Neural cell (in vitro differentiated cells): ENCODE measurements around the gene FRK.

ENCODE experiments used
- POLR2AphosphoS5 ChIP-seq: IDR thresholded peaks from 2 replicates; pipeline ENCODE4 v1.6.1; 2012
- TAF1 ChIP-seq: IDR thresholded peaks from 2 replicates; pipeline ENCODE4 v1.6.1; 2012; ENCODE audit warnings: low read depth
- TF ChIP-seq, protein P1 (sequence below): fragments of 450-650 bp; IDR thresholded peaks from 2 replicates; pipeline ENCODE4 v1.5.1; 2014; ENCODE audit warnings: antibody characterized with exemption, mild to moderate bottlenecking, moderate library complexity; ENCODE audit not compliant: poor library complexity, severe bottlenecking

DNA sequence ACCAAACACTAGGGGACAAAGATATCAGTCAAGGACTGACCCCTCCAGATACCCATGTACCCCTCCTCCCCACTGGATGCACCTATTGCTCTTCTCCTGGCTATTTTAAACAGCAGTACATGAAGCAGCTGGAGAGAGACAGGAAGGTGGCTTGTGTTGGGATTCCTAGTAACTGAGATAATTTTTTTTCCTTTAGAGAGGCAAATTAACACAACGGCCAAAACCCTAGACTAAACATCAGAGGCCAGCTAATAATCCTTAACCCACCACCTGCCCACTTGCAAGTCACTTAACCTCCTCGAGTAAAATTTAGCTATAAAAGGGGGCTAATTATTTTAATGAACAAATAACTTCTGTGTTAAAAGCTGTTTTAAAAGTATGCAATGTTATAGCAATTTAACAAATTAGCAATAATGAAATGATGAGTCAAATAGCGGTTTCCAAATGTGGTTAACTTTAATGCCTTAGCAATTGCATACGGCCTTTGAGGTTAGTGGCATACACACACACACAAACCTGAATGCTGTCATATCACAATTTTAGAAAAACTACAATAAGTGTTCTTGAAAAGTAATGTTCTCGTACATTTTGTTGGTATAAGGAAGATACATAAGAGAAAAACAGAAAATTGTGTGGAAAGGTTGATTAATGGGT lies 151.7 kb downstream of the FRK start:
- TF ChIP-seq, protein P1, sequence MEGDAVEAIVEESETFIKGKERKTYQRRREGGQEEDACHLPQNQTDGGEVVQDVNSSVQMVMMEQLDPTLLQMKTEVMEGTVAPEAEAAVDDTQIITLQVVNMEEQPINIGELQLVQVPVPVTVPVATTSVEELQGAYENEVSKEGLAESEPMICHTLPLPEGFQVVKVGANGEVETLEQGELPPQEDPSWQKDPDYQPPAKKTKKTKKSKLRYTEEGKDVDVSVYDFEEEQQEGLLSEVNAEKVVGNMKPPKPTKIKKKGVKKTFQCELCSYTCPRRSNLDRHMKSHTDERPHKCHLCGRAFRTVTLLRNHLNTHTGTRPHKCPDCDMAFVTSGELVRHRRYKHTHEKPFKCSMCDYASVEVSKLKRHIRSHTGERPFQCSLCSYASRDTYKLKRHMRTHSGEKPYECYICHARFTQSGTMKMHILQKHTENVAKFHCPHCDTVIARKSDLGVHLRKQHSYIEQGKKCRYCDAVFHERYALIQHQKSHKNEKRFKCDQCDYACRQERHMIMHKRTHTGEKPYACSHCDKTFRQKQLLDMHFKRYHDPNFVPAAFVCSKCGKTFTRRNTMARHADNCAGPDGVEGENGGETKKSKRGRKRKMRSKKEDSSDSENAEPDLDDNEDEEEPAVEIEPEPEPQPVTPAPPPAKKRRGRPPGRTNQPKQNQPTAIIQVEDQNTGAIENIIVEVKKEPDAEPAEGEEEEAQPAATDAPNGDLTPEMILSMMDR = no peak
- TF ChIP-seq TAF1 = no peak
- TF ChIP-seq POLR2AphosphoS5 = no peak
